WTC11 (cell line): ENCODE results near the gene LRTM2. TPM values are rescaled to one million over a fixed set of nuclear protein-coding genes. Genes with fewer than 3 reads are reported as not detected.

Experiments used
- ATAC-seq: fragments of 200-7000 bp; cut with Tn5 transposase; 2 replicates; pipeline ENCODE4 v1.10.0; 2021; ENCODE audit warnings: mild to moderate bottlenecking, moderate library complexity
- CTCF ChIA-PET: fragments of 300-600 bp; sonication (Branson Sonifier 250); formaldehyde crosslinking; loops from one replicate; lab custom pipeline; 2021; ENCODE audit warnings: antibody characterized with exemption; lab: Charles Lee
- POLR2A ChIA-PET: fragments of 350-600 bp; sonication (Branson Sonifier 250); formaldehyde crosslinking; loops from one replicate; lab custom pipeline; 2021; ENCODE audit warnings: antibody characterized with exemption; lab: Charles Lee
- DNase-seq: peaks from one replicate; pipeline ENCODE4 v3.0.0; 2021; ENCODE audit warnings: low spot score
- H3K27ac Mint-ChIP-seq: 2 replicates; pipeline ENCODE4 v1.8.0; 2021; ENCODE audit warnings: mixed read lengths
- H3K27me3 Mint-ChIP-seq: 2 replicates; pipeline ENCODE4 v1.8.0; 2021; ENCODE audit warnings: low read depth, mild to moderate bottlenecking, moderate library complexity, mixed read lengths
- H3K36me3 Mint-ChIP-seq: 2 replicates; pipeline ENCODE4 v1.8.0; 2021; ENCODE audit warnings: mixed read lengths
- H3K4me1 Mint-ChIP-seq: 2 replicates; pipeline ENCODE4 v1.8.0; 2022; ENCODE audit warnings: mixed read lengths
- H3K4me3 Mint-ChIP-seq: 2 replicates; pipeline ENCODE4 v1.8.0; 2021; ENCODE audit warnings: mild to moderate bottlenecking, moderate library complexity, mixed read lengths
- H3K9me3 Mint-ChIP-seq: 2 replicates; pipeline ENCODE4 v1.8.0; 2021; ENCODE audit warnings: mixed read lengths
- AR ChIP-seq: fragments of 250-450 bp; sonication (Bioruptor Pico); IDR thresholded peaks from 2 replicates; pipeline ENCODE4 v1.9.0; 2021; ENCODE audit warnings: mild to moderate bottlenecking
- CREM ChIP-seq: sonication (generic); formaldehyde crosslinking; IDR thresholded peaks from 2 replicates; pipeline ENCODE4 v1.8.1; 2022; ENCODE audit warnings: mild to moderate bottlenecking, missing genetic modification reagents, moderate library complexity
- E2F1 ChIP-seq: sonication (generic); formaldehyde crosslinking; IDR thresholded peaks from 2 replicates; pipeline ENCODE4 v1.8.0; 2022; ENCODE audit warnings: mild to moderate bottlenecking, missing genetic modification reagents
- E2F4 ChIP-seq: sonication (generic); formaldehyde crosslinking; IDR thresholded peaks from 2 replicates; pipeline ENCODE4 v1.8.1; 2022; ENCODE audit warnings: low read depth, mild to moderate bottlenecking, moderate library complexity, missing genetic modification reagents, borderline replicate concordance
- EMX1 ChIP-seq: fragments of 250-450 bp; sonication (Bioruptor Pico); IDR thresholded peaks from 2 replicates; pipeline ENCODE4 v1.8.0; 2021; ENCODE audit warnings: mild to moderate bottlenecking
- ERG ChIP-seq: fragments of 250-450 bp; sonication (Bioruptor Pico); IDR thresholded peaks from 2 replicates; pipeline ENCODE4 v1.8.0; 2021; ENCODE audit warnings: mild to moderate bottlenecking
- FOXJ3 ChIP-seq: sonication (generic); formaldehyde crosslinking; IDR thresholded peaks from 2 replicates; pipeline ENCODE4 v1.9.0; 2021; ENCODE audit warnings: missing genetic modification reagents, mild to moderate bottlenecking, borderline replicate concordance
- GABPB1 ChIP-seq: sonication (generic); formaldehyde crosslinking; IDR thresholded peaks from 2 replicates; pipeline ENCODE4 v1.8.1; 2023; ENCODE audit warnings: mild to moderate bottlenecking, missing genetic modification reagents
- MLX ChIP-seq: sonication (generic); formaldehyde crosslinking; IDR thresholded peaks from 2 replicates; pipeline ENCODE4 v1.8.1; 2023; ENCODE audit warnings: mild to moderate bottlenecking, missing genetic modification reagents, moderate library complexity
- PRRX2 ChIP-seq: fragments of 250-450 bp; sonication (Bioruptor Pico); IDR thresholded peaks from 2 replicates; pipeline ENCODE4 v1.8.0; 2021; ENCODE audit warnings: mild to moderate bottlenecking
- STAT6 ChIP-seq: sonication (generic); formaldehyde crosslinking; conservative IDR thresholded peaks from 2 replicates; pipeline ENCODE4 v1.8.1; 2023; ENCODE audit warnings: mild to moderate bottlenecking, low read depth, missing genetic modification reagents, moderate library complexity
- TP53 ChIP-seq: sonication (generic); formaldehyde crosslinking; IDR thresholded peaks from 2 replicates; pipeline ENCODE4 v1.8.1; 2023; ENCODE audit warnings: mild to moderate bottlenecking, missing genetic modification reagents
- ZNF121 ChIP-seq: sonication (generic); formaldehyde crosslinking; IDR thresholded peaks from 2 replicates; pipeline ENCODE4 v1.8.0; 2023; ENCODE audit warnings: missing genetic modification reagents
- ZNF232 ChIP-seq: sonication (generic); formaldehyde crosslinking; IDR thresholded peaks from 2 replicates; pipeline ENCODE4 v1.8.0; 2022; ENCODE audit warnings: mild to moderate bottlenecking, missing genetic modification reagents
- ZNF263 ChIP-seq: sonication (generic); formaldehyde crosslinking; IDR thresholded peaks from 2 replicates; pipeline ENCODE4 v1.8.1; 2022; ENCODE audit warnings: low read depth, mild to moderate bottlenecking, moderate library complexity, missing genetic modification reagents
- ZNF317 ChIP-seq: sonication (generic); formaldehyde crosslinking; IDR thresholded peaks from 2 replicates; pipeline ENCODE4 v1.8.1; 2023; ENCODE audit warnings: low read depth, mild to moderate bottlenecking, moderate library complexity, missing genetic modification reagents, borderline replicate concordance
- ZSCAN18 ChIP-seq: fragments of 250-450 bp; sonication (Bioruptor Pico); IDR thresholded peaks from 2 replicates; pipeline ENCODE4 v2.1.2; 2022; ENCODE audit warnings: mild to moderate bottlenecking, moderate library complexity
- total RNA-seq: library from RNA; stranded (reverse); gene quantifications from 3 replicates; pipeline ENCODE4 v1.2.3, GENCODE V29; 2021

The LRTM2 gene
- total RNA-seq, 1 experiment from 2014 or later = 0.66 TPM

GRCh38 chr12:1810931-1811280 is 9.5 kb upstream of the LRTM2 start (continued):
- no peak for TF ChIP-seq STAT6 (CRISPR knock-in tag)
- no peak for TF ChIP-seq FOXJ3 (CRISPR knock-in tag)
- TF ChIP-seq GABPB1 (CRISPR knock-in tag) = no peak
- TF ChIP-seq AR = no peak
- TF ChIP-seq E2F1 (CRISPR knock-in tag) = no peak
- TF ChIP-seq MLX = no peak
- no peak for TF ChIP-seq ZNF263
- no peak for TF ChIP-seq E2F4 (CRISPR knock-in tag)
- TF ChIP-seq ZSCAN18 (CRISPR knock-in tag) = no peak

GRCh38 chr12:1811281-1811947 is 9.0 kb upstream of the LRTM2 start:
- H3K9me3 Mint-ChIP-seq = no peaks in the 10 kb centered on the region
- H3K4me3 Mint-ChIP-seq = no peak overlapping the region
- no peaks in the 10 kb centered on the region for H3K27me3 Mint-ChIP-seq
- no peak for DNase-seq
- ChIA-PET CTCF (interaction anchor here (0.7 to 1.2 kb wide), 2 partner anchors 129 to 158 kb away, joined by 3 read pairs; no protein-coding TSS in a partner anchor), POLR2A (no interaction called here)
- no peak for ATAC-seq
- TF ChIP-seq MLX = no peak
- no peak for TF ChIP-seq ZNF317 (CRISPR knock-in tag)
- TF ChIP-seq, all 79 proteins: peak for 0
- no peaks in the 10 kb centered on the region for H3K36me3 Mint-ChIP-seq
- peaks cover 3% of the 10 kb centered on the region; the same call in 1 of the 2 replicates for H3K4me1 Mint-ChIP-seq
- no peak overlapping the region for H3K27ac Mint-ChIP-seq

- no peak overlapping the region for H3K4me3 Mint-ChIP-seq
- peaks cover 2% of the 10 kb centered on the region; the same call in 1 of the 2 replicates for H3K9me3 Mint-ChIP-seq
- H3K27ac Mint-ChIP-seq = no peak overlapping the region
- H3K4me1 Mint-ChIP-seq = peaks cover 3% of the 10 kb centered on the region; the same call in 1 of the 2 replicates
- no peak for DNase-seq
- no peaks in the 10 kb centered on the region; the same call in 1 of the 2 replicates for H3K27me3 Mint-ChIP-seq
- ATAC-seq = no peak
- ChIA-PET CTCF (interaction anchor here (0.8 to 1.2 kb wide), 2 partner anchors 128 to 159 kb away, joined by 3 to 4 read pairs; no protein-coding TSS in a partner anchor), POLR2A (no interaction called here)
- TF ChIP-seq TP53 (no peak), ERG (CRISPR knock-in tag) (no peak), CREM (no peak), PRRX2 (CRISPR knock-in tag) (no peak), ZNF121 (CRISPR knock-in tag) (no peak), ZNF232 (CRISPR knock-in tag) (no peak), EMX1 (no peak)
- no peaks in the 10 kb centered on the region for H3K36me3 Mint-ChIP-seq
Observed at GRCh38 chr12:1811948-1812291, 8.4 kb upstream of the LRTM2 start.
